SU-DHL-6 (cell line): ENCODE results near the gene TESPA1.

ENCODE experiments used
- CTCF ChIP-seq: fragments of 200-600 bp; sonication (generic); IDR thresholded peaks from one replicate; pipeline ENCODE4 v1.5.1; 2017; ENCODE audit warnings: antibody characterized with exemption, mild to moderate bottlenecking, low read length, moderate library complexity; ENCODE audit not compliant: insufficient read depth, poor library complexity, severe bottlenecking
- EZH2phosphoT487 ChIP-seq: fragments of 200-600 bp; sonication (generic), shearing (Covaris generic); conservative IDR thresholded peaks from 2 replicates; pipeline ENCODE4 v1.6.1; 2018; ENCODE audit warnings: mild to moderate bottlenecking, antibody characterized with exemption, low read length, moderate library complexity, mixed read lengths

- TF ChIP-seq CTCF (no peak), EZH2phosphoT487 (no peak)
Observed at GRCh38 chr12:54983536-54984101, 943 bp downstream of the TESPA1 start.
